K562 (cell line): ENCODE data around the gene FCHSD1. TPM values are rescaled to one million over a fixed set of nuclear protein-coding genes. Genes with fewer than 3 reads are reported as not detected.
A peak's percentile ranks its signal among the peaks of the same experiment; 100 is the strongest.

Experiments used
- AFF4 ChIP-seq: sonication (generic); formaldehyde crosslinking; IDR thresholded peaks from 2 replicates; pipeline ENCODE4 v1.8.0; 2023; ENCODE audit warnings: mild to moderate bottlenecking, missing genetic modification reagents
- ARNT ChIP-seq, 2 experiments: fragments of 450-650 bp; IDR thresholded peaks; 2 replicates each; pipeline ENCODE4 v1.6.1; 2016; ENCODE audit warnings: mild to moderate bottlenecking in 1 of 2
- DACH1 ChIP-seq: fragments of 450-650 bp; IDR thresholded peaks from 2 replicates; pipeline ENCODE4 v1.6.1; 2018; ENCODE audit not compliant: partially characterized antibody
- ETV6 ChIP-seq, 3 experiments: fragments of 150-350 bp in 1 of 3; sonication (generic) in 1 of 3; formaldehyde crosslinking in 1 of 3; IDR thresholded peaks; 2 replicates each; pipeline versions ENCODE4 v1.6.1 to v1.8.0; 2014 to 2022; ENCODE audit warnings: borderline replicate concordance in 2 of 3, low read depth in 2 of 3, antibody characterized with exemption in 1 of 3, low read length in 1 of 3, mild to moderate bottlenecking in 1 of 3, missing genetic modification reagents in 1 of 3
- FOSL1 ChIP-seq: fragments of 200-800 bp; sonication (Bioruptor generic); conservative IDR thresholded peaks from 2 replicates; pipeline ENCODE4 v1.6.1; 2016; ENCODE audit warnings: missing genetic modification characterization, missing compliant biosample characterization
- FOXA3 ChIP-seq, 2 experiments: fragments of 450-650 bp in 1 of 2; sonication (generic) in 1 of 2; formaldehyde crosslinking; IDR thresholded peaks in 1 of 2; conservative IDR thresholded peaks in 1 of 2; 2 replicates each; pipeline versions ENCODE4 v1.4.0 to v1.8.0; 2020 to 2022; ENCODE audit warnings: mild to moderate bottlenecking in 2 of 2, missing genetic modification reagents in 1 of 2
- FOXM1 ChIP-seq, 2 experiments: fragments of 450-650 bp in 1 of 2; sonication (generic) in 1 of 2; formaldehyde crosslinking in 1 of 2; IDR thresholded peaks; 2 replicates each; pipeline versions ENCODE4 v1.6.1 to v1.9.0; 2017 to 2022; ENCODE audit warnings: low read depth in 2 of 2, mild to moderate bottlenecking in 2 of 2, missing genetic modification reagents in 1 of 2, moderate library complexity in 1 of 2
- HOXB6 ChIP-seq: fragments of 250-450 bp; sonication (Bioruptor Pico); IDR thresholded peaks from 2 replicates; pipeline ENCODE4 v1.5.1; 2022; ENCODE audit warnings: mild to moderate bottlenecking, borderline replicate concordance
- ILK ChIP-seq: fragments of 450-650 bp; IDR thresholded peaks from 2 replicates; pipeline ENCODE4 v1.6.1; 2016; ENCODE audit warnings: missing genetic modification characterization, low read depth, mild to moderate bottlenecking, missing compliant biosample characterization, moderate library complexity, borderline replicate concordance
- MTA2 ChIP-seq: fragments of 450-650 bp; IDR thresholded peaks from 2 replicates; pipeline ENCODE4 v1.6.1; 2016; ENCODE audit warnings: low read depth
- PRDM10 ChIP-seq: fragments of 450-650 bp; IDR thresholded peaks from 2 replicates; pipeline ENCODE4 v1.6.1; 2018; ENCODE audit not compliant: partially characterized antibody
- SMARCA5 ChIP-seq: fragments of 450-650 bp; IDR thresholded peaks from 2 replicates; pipeline ENCODE4 v1.6.1; 2016
- TEAD1 ChIP-seq, 2 experiments: fragments of 450-650 bp in 1 of 2; sonication (generic) in 1 of 2; formaldehyde crosslinking; IDR thresholded peaks; 2 replicates each; pipeline versions ENCODE4 v1.4.0 to v1.8.0; 2020 to 2022; ENCODE audit warnings: mild to moderate bottlenecking in 2 of 2, missing genetic modification reagents in 1 of 2
- TFAP4 ChIP-seq: sonication (generic); formaldehyde crosslinking; IDR thresholded peaks from 2 replicates; pipeline ENCODE4 v1.8.0; 2022; ENCODE audit warnings: missing genetic modification reagents, mild to moderate bottlenecking, moderate library complexity, borderline replicate concordance
- ZZZ3 ChIP-seq: fragments of 450-650 bp; IDR thresholded peaks from 2 replicates; pipeline ENCODE4 v1.6.1; 2016; ENCODE audit warnings: antibody characterized with exemption, mild to moderate bottlenecking, moderate library complexity
- polyA plus RNA-seq, 8 experiments: library from polyadenylated mRNA; depleted of rRNA in 4 of 8; stranded (reverse) in 5 of 8; unstranded in 3 of 8; fragments of >200 nt; fragmentation: Nextera tagmentation in 2 of 8; fragmentation: Illumina TruSeq in 1 of 8; extraction: Ambion mirVana in 2 of 8; extraction: Trizol in 1 of 8; gene quantifications; 2 replicates each; pipeline versions ENCODE4 v1.2.1 to v1.2.3, GENCODE V29; 2011 to 2014; ENCODE audit warnings: inconsistent platforms in 1 of 8, missing spikeins in 1 of 8
- total RNA-seq, 7 experiments: library from RNA; depleted of rRNA in 6 of 7; stranded (reverse); fragments of >200 nt in 6 of 7; fragmentation: Illumina TruSeq in 2 of 7; extraction: Trizol in 2 of 7; gene quantifications; 2 replicates each; pipeline versions ENCODE4 v1.2.1 to v1.2.3, GENCODE V29; 2011 to 2021; ENCODE audit warnings: low replicate concordance in 1 of 7

Gene FCHSD1
- total and polyA plus RNA-seq, 9 of the 15 experiments (the other 6 are each of a cell fraction or from before 2014, with no cell fraction given): 0.35 to 37.5 (median 13.6) TPM

- TF ChIP-seq FOXM1 (IDR thresholded peaks at IDR 0.05; ENCODE audit: low read depth) (no peak), FOXM1 (CRISPR knock-in tag; IDR thresholded peaks at IDR 0.05; ENCODE audit: low read depth) (0 out of 2 replicates have a peak, but pooled peaks have one; percentile 81), HOXB6 (no peak), DACH1 (peak; percentile 62), ILK (tag) (no peak), ETV6 (IDR thresholded peaks at IDR 0.05; ENCODE audit: borderline replicate concordance in 1 of 2, low read depth in 2 of 2, low read length in 1 of 2) (no peak), ETV6 (CRISPR knock-in tag; IDR thresholded peaks at IDR 0.05; ENCODE audit: borderline replicate concordance) (peak; percentile 85; the same call in 1 of the 2 replicates), MTA2 (peak; percentile 35; the same call in 1 of the 2 replicates), TFAP4 (CRISPR knock-in tag) (peak; percentile 96), FOSL1 (tag) (peak; percentile 86), AFF4 (0 out of 2 replicates have a peak, but pooled peaks have one; percentile 44), ARNT (IDR thresholded peaks at IDR 0.05) (peak in 1 of 2 experiments; percentile 46; a peak in 1 of 4 replicates), SMARCA5 (peak; percentile 81; the same call in 1 of the 2 replicates), FOXA3 (CRISPR knock-in tag; conservative IDR thresholded peaks at IDR 0.05 in 1 of 2, IDR thresholded peaks at IDR 0.05 in 1 of 2) (peak in 1 of 2 experiments; percentile 85; a peak in 1 of 4 replicates), TEAD1 (CRISPR knock-in tag; IDR thresholded peaks at IDR 0.05) (peak in 1 of 2 experiments; percentile 75; a peak in 2 of 4 replicates), ZZZ3 (no peak), PRDM10 (no peak)
Observed at GRCh38 chr5:141692919-141693725, 41.9 kb upstream of the FCHSD1 start (continued).
